NCI-H526 treated with DMSO at 0.1 percent for 48 hours (cell line): ENCODE results near the gene GPR35.
"Not testable (repeated sequence)": the region's sequence is repeated elsewhere in the genome, so short reads cannot be mapped to it uniquely, and the experiment has no call there.

Experiments
- DNase-seq: peaks from one replicate; lab custom pipeline; 2025; lab: John Stamatoyannopoulos, UW

GPR35 gene

GRCh38 chr2:240603081-240603835 is 22.0 kb upstream of the GPR35 start:
- no peak for DNase-seq

DNA sequence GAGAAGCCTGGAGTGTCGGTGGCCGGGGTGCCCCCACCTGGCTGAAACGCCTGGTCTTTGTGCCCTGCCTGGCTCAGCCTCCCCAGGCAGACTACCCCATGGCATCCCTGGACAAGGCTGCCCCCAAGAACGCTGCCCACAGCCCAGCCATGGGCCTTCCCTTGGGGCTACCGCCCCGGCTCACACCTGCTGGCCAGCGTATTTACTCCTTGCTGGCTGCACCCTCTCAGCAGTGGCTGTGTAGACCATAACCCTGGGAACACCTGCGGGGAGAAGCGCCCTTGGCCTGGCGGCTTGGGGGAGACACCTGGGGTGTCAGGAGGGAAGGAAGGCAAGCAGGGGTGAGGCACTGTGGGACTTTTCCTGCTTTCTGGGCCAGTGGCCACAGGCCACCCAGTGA is 21.4 kb upstream of the GPR35 start:
- DNase-seq = no peak

DNA sequence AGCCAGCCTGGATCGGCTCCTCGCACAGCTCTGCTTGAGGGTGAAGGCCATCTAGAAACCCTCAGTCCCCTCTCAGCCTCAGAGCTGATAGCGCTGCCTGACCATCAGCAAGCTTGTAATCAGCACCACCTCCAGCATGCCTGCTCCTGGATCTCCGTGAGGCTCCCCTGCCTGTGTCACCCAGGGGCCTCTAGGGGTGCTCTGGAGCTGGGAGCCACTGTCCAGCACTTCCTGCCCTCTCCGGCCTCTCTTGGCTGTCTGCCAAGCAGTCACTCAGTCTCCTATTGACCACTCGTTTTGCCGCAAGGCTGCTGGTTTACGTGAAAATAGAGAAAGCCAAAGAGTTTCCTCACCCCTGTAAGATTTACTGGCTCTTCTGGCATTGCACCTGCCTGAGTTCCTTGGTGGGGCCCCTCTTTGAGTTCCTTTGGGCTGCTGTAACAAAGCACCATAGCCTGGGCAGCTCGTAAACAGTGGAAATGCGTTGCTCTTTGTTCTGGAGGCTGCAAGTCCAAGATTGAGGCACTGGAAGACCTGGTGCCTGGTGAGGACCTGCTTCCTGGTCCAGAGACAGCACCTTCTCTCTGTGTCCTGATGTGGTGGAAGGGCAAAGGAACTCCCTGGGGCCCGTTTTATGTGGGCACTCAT is 20.9 kb upstream of the GPR35 start:
- no peak for DNase-seq

DNA sequence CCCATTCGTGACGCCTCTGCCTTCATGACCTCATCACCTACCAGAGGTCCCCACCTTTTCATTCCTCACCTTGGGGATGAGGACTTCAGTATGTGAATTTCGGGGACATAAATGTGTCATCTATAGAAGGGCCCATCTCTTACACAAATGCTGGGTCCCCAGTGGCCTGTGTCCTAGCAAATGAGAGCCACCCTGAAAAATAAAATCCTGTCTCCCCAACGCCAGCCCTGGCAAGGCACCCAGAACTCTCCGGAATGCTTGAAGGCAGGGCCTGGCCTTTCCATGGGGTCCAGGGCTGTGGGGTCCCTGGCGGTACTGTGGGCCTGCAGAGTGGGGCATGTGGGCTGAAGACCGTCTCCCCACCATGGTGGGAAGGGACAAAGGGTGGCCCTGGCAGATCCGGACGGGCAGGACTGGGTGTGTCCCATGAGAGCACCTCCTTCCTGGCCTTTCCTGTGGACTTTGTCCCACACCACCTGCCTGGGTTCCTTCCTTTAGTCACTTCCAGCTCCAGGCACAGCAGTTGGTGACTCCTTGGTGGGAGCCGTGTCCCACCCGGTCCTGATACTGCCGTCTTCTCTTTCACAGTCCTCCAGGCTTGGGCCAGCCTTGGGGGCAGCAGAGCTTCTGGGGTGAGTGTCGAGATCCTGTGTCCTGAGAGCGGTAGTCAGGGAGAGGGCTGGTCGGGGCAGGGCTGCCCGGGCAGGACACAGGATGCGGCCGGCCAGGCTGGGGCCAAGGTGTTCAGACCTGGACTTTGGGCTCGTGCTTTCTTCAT is 20.2 kb upstream of the GPR35 start:
- no peak for DNase-seq

DNA sequence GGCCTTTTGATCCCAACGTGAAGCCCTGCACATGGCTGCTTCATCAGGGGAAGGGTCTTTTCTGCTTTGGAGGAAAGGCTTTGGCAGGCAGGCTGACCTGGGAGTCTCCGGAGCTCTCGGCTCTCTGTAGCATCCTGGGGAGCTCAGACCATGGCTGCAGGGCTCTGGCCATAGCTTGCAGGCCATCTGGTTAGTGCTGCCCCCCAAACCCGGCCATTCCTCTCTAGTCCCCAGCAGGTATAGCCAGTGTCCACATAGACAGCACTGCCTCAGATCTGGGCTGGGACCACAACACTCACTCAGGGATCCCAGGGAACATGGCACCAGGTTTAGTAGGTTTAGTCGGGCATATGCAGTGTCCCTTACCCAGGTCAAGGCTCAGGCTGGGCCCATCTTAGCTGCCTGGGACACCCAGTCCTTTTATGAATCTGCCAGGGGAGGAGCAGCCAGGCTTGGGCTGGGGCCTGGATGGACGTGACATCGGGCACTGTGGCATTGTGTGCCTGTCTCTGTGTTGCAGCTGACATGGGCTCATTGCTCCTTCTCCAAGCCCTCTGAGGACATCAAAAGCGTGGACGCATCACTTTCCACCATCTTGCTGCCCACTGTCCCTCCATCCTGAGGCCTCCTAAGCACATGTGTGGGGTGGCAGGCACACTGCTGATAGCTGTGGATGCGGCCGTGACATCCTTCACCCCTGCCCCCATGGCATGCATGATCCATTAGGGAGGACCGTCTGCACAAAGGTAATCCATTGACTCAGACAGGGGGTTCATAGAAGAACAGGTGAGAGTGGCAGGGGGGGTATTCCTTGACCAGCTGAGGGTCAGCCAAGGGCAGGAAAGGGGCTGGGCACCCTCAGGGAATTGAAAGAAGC is 19.2 kb upstream of the GPR35 start:
- no peak for DNase-seq

GRCh38 chr2:240611601-240612210 is 13.6 kb upstream of the GPR35 start:
- no peak for DNase-seq

DNA sequence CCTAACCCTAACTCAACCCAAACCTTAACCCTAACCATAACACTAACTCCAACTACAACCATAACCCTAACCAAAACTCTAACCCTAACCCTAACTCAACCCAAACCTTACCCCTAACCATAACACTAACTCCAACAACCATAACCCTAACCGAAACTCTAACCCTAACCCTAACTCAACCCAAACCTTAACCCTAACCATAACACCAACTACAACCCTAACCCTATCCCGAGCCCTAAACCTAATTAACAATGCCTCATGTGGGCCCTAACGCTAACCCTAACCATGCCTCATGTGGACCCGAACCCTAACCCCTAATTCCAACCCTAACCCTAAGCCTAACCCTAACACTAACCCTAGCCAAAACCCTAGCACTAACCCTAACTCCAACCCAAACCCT is 11.5 kb upstream of the GPR35 start:
- no peak for DNase-seq

DNA sequence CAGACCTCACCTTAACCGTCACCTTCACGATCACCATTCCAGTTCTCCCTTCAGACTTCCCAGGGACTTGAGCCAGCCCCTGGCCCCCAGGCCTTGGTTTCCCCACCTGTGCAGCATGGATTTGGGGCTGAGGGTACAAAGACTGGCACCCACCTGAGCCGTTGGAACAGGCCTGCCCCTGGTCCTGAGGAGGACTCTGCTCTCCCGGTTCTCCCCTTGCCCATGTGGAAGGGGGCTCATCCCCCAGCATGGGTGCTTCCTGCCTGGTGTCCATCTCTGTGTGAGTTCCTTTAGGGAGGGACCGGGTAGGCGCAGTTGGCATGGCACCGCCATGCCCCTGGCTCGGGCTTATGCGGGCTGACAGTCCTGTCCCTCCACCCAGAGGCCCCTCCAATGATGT is 10.9 kb upstream of the GPR35 start:
- no peak for DNase-seq

- DNase-seq = no peak
Measured at GRCh38 chr2:240615396-240615795, 9.9 kb upstream of the GPR35 start.

DNA sequence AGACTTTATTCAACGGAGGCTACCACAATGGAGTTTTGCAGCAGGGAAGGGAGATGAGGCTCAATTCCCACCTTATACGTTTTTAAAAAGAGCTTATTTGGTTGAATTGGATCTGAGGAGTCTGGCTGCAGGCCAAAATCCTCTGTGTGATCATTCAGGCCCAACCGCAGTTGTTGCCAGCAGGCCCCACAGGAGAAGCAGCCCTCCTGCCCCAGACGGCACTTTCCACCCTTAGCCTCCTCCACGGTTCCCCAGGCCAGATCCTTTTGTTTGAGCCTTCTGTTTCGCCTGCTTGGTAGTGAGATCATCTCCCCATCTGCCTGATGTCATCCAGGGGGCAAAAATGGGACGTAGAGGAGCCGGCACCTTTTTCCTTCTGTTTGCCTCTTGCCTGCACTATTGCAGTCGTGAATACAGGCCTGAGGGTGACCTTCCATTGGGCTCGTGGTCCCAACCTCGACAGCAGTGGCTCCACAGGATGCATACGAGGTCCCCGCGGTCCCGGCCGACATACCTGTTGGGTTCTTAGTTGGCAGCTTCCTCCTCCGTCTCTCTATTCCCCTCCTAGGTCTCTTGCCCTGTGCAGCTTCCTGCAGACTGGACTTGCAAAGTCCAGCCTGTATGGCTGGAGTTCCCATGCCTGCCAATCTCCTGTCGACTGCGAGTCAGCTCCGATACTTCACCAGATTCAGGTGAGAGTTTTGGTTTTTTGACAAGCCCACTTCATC is 9.3 kb upstream of the GPR35 start:
- DNase-seq = no peak

GRCh38 chr2:240616860-240617666 is 8.2 kb upstream of the GPR35 start:
- not testable (repeated sequence) for DNase-seq

GRCh38 chr2:240618776-240619175 is 6.5 kb upstream of the GPR35 start:
- no peak for DNase-seq

GRCh38 chr2:240619506-240620148 is 5.7 kb upstream of the GPR35 start:
- no peak for DNase-seq

- DNase-seq = no peak
Measured at GRCh38 chr2:240620149-240620731, 5.0 kb upstream of the GPR35 start.

GRCh38 chr2:240620859-240621258 is 4.4 kb upstream of the GPR35 start:
- no peak for DNase-seq

- DNase-seq = no peak
Measured at GRCh38 chr2:240622060-240622411, 3.2 kb upstream of the GPR35 start.

DNA sequence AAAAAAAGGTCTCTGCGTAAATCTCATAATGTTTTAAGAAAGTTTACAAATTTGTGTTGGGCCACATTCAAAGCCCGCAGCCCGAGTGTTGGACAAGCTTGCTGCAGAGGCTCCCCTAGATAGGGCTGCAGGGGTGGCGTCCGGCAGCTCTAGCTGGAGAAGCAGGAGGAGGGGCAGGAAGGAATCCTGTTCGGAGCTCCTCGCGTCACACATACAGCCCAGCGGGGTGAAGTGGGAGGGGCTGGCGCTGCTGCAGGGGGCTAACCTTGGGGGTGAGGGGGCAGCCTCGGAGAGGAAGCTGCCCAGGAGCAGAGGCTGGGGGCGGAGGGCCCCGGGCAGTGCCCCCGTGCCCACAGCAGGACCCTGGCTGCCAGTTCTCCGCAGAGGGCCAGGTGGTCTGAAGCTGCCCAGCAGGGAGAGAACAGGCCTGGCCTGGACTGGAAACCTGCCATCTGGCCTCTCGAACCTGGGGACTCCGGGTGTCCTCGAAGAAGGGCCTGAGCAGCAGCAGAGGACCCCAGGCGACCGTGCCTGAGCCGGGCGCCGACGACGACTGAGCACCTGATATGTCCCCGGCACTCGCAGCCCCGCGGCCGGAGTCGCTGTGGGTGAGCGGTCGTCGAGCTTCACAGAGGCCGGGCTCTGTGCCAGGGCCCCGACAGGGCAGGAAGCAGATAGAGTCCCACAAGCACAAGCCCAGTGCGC is 2.6 kb upstream of the GPR35 start:
- no peak for DNase-seq

DNA sequence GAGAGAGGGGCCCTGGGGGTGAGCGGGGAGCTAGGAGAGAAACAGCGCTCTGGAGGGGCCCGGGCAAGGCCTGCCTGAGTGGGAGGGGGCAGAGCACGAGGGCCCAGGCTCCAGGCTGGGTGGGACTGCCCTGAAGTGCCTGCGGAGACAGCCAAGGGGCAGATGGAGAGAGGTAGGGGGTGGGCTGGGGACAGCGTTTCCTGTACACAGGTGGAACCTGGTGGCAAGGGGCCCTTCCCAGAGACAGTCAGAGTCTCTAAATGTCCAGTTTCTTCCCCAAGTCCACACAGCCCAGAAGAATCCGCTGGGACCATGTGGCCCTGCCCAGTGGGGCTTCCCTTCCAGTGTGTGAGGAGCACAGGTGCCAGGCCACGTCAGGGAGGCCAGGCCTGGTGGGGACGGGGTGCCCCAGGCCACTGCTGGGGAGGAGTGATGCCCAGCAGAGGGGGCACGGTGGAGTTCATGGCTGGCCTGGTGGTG is 1.7 kb upstream of the GPR35 start:
- no peak for DNase-seq
